ENCODE measurements around the gene MX1. TPM values are rescaled to one million over a fixed set of nuclear protein-coding genes. Genes with fewer than 3 reads are reported as not detected.

Gene MX1
- total RNA-seq, 1 donor from 2014 or later, result 5.7 TPM

GRCh38 chr21:41431788-41432548 lies 5.9 kb downstream of the MX1 start:
- FAIRE-seq (no peak), DNase-seq (ENCODE audit: low spot score in 2 of 2) (no peak)

- FAIRE-seq (no peak), DNase-seq (ENCODE audit: low spot score in 2 of 2) (no peak)
These were observed 6.8 kb downstream of the MX1 start for GRCh38 chr21:41432562-41433460.

- no peak for DNase-seq (ENCODE audit: low spot score in 2 of 2)
- no peak for FAIRE-seq
These were observed 7.5 kb downstream of the MX1 start for GRCh38 chr21:41433566-41433965.

GRCh38 chr21:41435706-41436105 lies 9.7 kb downstream of the MX1 start:
- DNase-seq (ENCODE audit: low spot score in 2 of 2) (no peak), FAIRE-seq (no peak)

- no peak for FAIRE-seq
These were observed 11.7 kb downstream of the MX1 start for GRCh38 chr21:41437729-41438128.

GRCh38 chr21:41438425-41439113 lies 12.5 kb downstream of the MX1 start:
- FAIRE-seq, result no peak

More at GRCh38 chr21:41437729-41438128, 11.7 kb downstream of the MX1 start:
- DNase-seq (ENCODE audit: low spot score in 2 of 2), result no peak

GRCh38 chr21:41439248-41439647 lies 13.2 kb downstream of the MX1 start:
- FAIRE-seq, result no peak
- DNase-seq (ENCODE audit: low spot score in 2 of 2), result no peak

More at GRCh38 chr21:41438425-41439113, 12.5 kb downstream of the MX1 start:
- no peak for DNase-seq (ENCODE audit: low spot score in 2 of 2)

- no peak for FAIRE-seq
These were observed 15.5 kb downstream of the MX1 start for GRCh38 chr21:41441546-41441945.

GRCh38 chr21:41442481-41443186 lies 16.6 kb downstream of the MX1 start:
- no peak for DNase-seq (ENCODE audit: low spot score in 2 of 2)
- no peak for FAIRE-seq

More at GRCh38 chr21:41441546-41441945, 15.5 kb downstream of the MX1 start:
- DNase-seq (ENCODE audit: low spot score in 2 of 2), result no peak

- no peak for DNase-seq (ENCODE audit: low spot score in 2 of 2)
- no peak for FAIRE-seq
These were observed 17.5 kb downstream of the MX1 start for GRCh38 chr21:41443562-41443961.

GRCh38 chr21:41444703-41445464 lies 18.8 kb downstream of the MX1 start:
- FAIRE-seq (no peak), DNase-seq (ENCODE audit: low spot score in 2 of 2) (no peak)

- no peak for FAIRE-seq
These were observed 19.4 kb downstream of the MX1 start for GRCh38 chr21:41445465-41445862.

GRCh38 chr21:41446586-41446985 lies 20.5 kb downstream of the MX1 start:
- FAIRE-seq (no peak), DNase-seq (ENCODE audit: low spot score in 2 of 2) (no peak)

More at GRCh38 chr21:41445465-41445862, 19.4 kb downstream of the MX1 start:
- DNase-seq (ENCODE audit: low spot score in 2 of 2), result no peak

GRCh38 chr21:41447356-41447755 lies 21.3 kb downstream of the MX1 start:
- no peak for DNase-seq (ENCODE audit: low spot score in 2 of 2)
- no peak for FAIRE-seq

GRCh38 chr21:41449613-41450012 lies 23.6 kb downstream of the MX1 start:
- DNase-seq (ENCODE audit: low spot score in 2 of 2), result no peak
- FAIRE-seq, result no peak

- no peak for DNase-seq (ENCODE audit: low spot score in 2 of 2)
- FAIRE-seq, result no peak
These were observed 26.0 kb downstream of the MX1 start for GRCh38 chr21:41451753-41452676.

GRCh38 chr21:41453198-41453597 lies 27.2 kb downstream of the MX1 start:
- no peak for DNase-seq (ENCODE audit: low spot score in 2 of 2)
- FAIRE-seq, result no peak

GRCh38 chr21:41453761-41454160 lies 27.7 kb downstream of the MX1 start:
- FAIRE-seq, result no peak
- DNase-seq (ENCODE audit: low spot score in 2 of 2), result no peak

All from frontal cortex (tissue), 4 donors.